WTC11 (cell line): ENCODE data around the gene ZNF710. TPM values are rescaled to one million over a fixed set of nuclear protein-coding genes. Genes with fewer than 3 reads are reported as not detected.

ENCODE experiments used
- microRNA-seq: library from miRNA; unstranded; fragments of <30 nt; microRNA quantifications from one replicate; pipeline ENCODE4 v1.2.0, GENCODE V29; 2022; ENCODE audit warnings: borderline number of aligned reads
- total RNA-seq: library from RNA; stranded (reverse); gene quantifications from 3 replicates; pipeline ENCODE4 v1.2.3, GENCODE V29; 2021

Gene ZNF710
- total RNA-seq, 1 experiment from 2014 or later, result 25.9 TPM

Small RNAs within 50 kb of the gene (microRNA-seq; reads per million reads assigned to microRNA genes)
- gene MIR3174, result 2.1 reads per million

Other genes with a start within 250 kb of the ZNF710 start
- 0.66 to 1.0 TPM (median 0.68 TPM) in 3 replicates for gene MESP2, start 225.0 kb upstream of the ZNF710 start, total RNA-seq
- 3.5 to 5.8 TPM (median 4.0 TPM) in 3 replicates for gene ANPEP, start 186.5 kb upstream of the ZNF710 start, total RNA-seq
- 35.7 to 40.0 TPM (median 36.7 TPM) in 3 replicates for gene AP3S2, start 107.3 kb upstream of the ZNF710 start, total RNA-seq
- gene ARPIN, start 88.4 kb upstream of the ZNF710 start, total RNA-seq, result 3.5 to 4.8 TPM (median 4.7 TPM) in 3 replicates
- 53.3 to 80.3 TPM (median 72.3 TPM) in 3 replicates for gene IDH2, start 101.1 kb downstream of the ZNF710 start, total RNA-seq
- 50.1 to 53.3 TPM (median 50.2 TPM) in 3 replicates for gene SEMA4B, start 200.0 kb downstream of the ZNF710 start, total RNA-seq
- 26.1 to 29.6 TPM (median 26.9 TPM) in 3 replicates for gene CIB1, start 232.6 kb downstream of the ZNF710 start, total RNA-seq
- 2.6 to 6.7 TPM (median 5.3 TPM) in 3 replicates for gene GDPGP1, start 232.9 kb downstream of the ZNF710 start, total RNA-seq
- 0.18 to 0.76 TPM (median 0.48 TPM) in 3 replicates for gene TTLL13, start 248.2 kb downstream of the ZNF710 start, total RNA-seq